K562 (cell line): ENCODE data around the gene SON. TPM values are rescaled to one million over a fixed set of nuclear protein-coding genes. Genes with fewer than 3 reads are reported as not detected.

Source experiments
- ATF1 ChIP-seq, 2 experiments: fragments of 450-650 bp in 1 of 2; IDR thresholded peaks; 2 replicates each; pipeline ENCODE4 v1.6.1; 2016; ENCODE audit warnings: missing compliant biosample characterization in 1 of 2, missing genetic modification characterization in 1 of 2
- EWSR1 ChIP-seq: fragments of 450-650 bp; IDR thresholded peaks from 2 replicates; pipeline ENCODE4 v1.6.1; 2018; ENCODE audit warnings: borderline replicate concordance, mild to moderate bottlenecking, low read depth, moderate library complexity; ENCODE audit not compliant: partially characterized antibody
- FOXJ2 ChIP-seq: fragments of 200-800 bp; sonication (Bioruptor generic); IDR thresholded peaks from 2 replicates; pipeline ENCODE4 v1.6.1; 2016; ENCODE audit warnings: missing genetic modification characterization, missing compliant biosample characterization
- HIVEP1 ChIP-seq: fragments of 250-450 bp; sonication (Bioruptor Pico); IDR thresholded peaks from 2 replicates; pipeline ENCODE4 v1.4.0; 2020; ENCODE audit warnings: mild to moderate bottlenecking
- MED1 ChIP-seq: sonication (generic); formaldehyde crosslinking; IDR thresholded peaks from 2 replicates; pipeline ENCODE4 v1.8.1; 2023; ENCODE audit warnings: missing genetic modification reagents, borderline replicate concordance
- NKRF ChIP-seq: fragments of 450-650 bp; IDR thresholded peaks from 2 replicates; pipeline ENCODE4 v1.6.1; 2016; ENCODE audit warnings: borderline replicate concordance
- ZBTB8A ChIP-seq: fragments of 450-650 bp; IDR thresholded peaks from 2 replicates; pipeline ENCODE4 v1.6.1; 2018; ENCODE audit warnings: mild to moderate bottlenecking, moderate library complexity; ENCODE audit not compliant: partially characterized antibody
- ZNF407 ChIP-seq: fragments of 450-650 bp; IDR thresholded peaks from 2 replicates; pipeline ENCODE4 v1.6.1; 2016; ENCODE audit warnings: low read depth
- ZNF449 ChIP-seq: fragments of 250-450 bp; sonication (Bioruptor Pico); IDR thresholded peaks from 2 replicates; pipeline ENCODE4 v1.8.0; 2022; ENCODE audit warnings: moderate library complexity, mild to moderate bottlenecking, inconsistent platforms
- ZNF512 ChIP-seq: IDR thresholded peaks from 2 replicates; pipeline ENCODE4 v1.6.1; 2016; ENCODE audit warnings: missing genetic modification characterization, missing compliant biosample characterization
- ZNF589 ChIP-seq: fragments of 200-800 bp; sonication (Bioruptor generic); IDR thresholded peaks from 2 replicates; pipeline ENCODE4 v1.6.1; 2016; ENCODE audit warnings: low read depth, missing genetic modification characterization, missing compliant biosample characterization
- ZNF764 ChIP-seq: fragments of 250-450 bp; sonication (Bioruptor Pico); IDR thresholded peaks from 2 replicates; pipeline ENCODE4 v1.4.0; 2020; ENCODE audit warnings: low read depth, mild to moderate bottlenecking, moderate library complexity
- ZNF77 ChIP-seq: fragments of 250-450 bp; sonication (Bioruptor Pico); IDR thresholded peaks from 2 replicates; pipeline ENCODE4 v1.5.0; 2020
- polyA plus RNA-seq, 8 experiments: library from polyadenylated mRNA; depleted of rRNA in 4 of 8; stranded (reverse) in 5 of 8; unstranded in 3 of 8; fragments of >200 nt; fragmentation: Nextera tagmentation in 2 of 8; fragmentation: Illumina TruSeq in 1 of 8; extraction: Ambion mirVana in 2 of 8; extraction: Trizol in 1 of 8; gene quantifications; 2 replicates each; pipeline versions ENCODE4 v1.2.1 to v1.2.3, GENCODE V29; 2011 to 2014; ENCODE audit warnings: inconsistent platforms in 1 of 8, missing spikeins in 1 of 8
- total RNA-seq, 7 experiments: library from RNA; depleted of rRNA in 6 of 7; stranded (reverse); fragments of >200 nt in 6 of 7; fragmentation: Illumina TruSeq in 2 of 7; extraction: Trizol in 2 of 7; gene quantifications; 2 replicates each; pipeline versions ENCODE4 v1.2.1 to v1.2.3, GENCODE V29; 2011 to 2021; ENCODE audit warnings: low replicate concordance in 1 of 7

Gene SON
- total and polyA plus RNA-seq, 9 of the 15 experiments (the other 6 are each of a cell fraction or from before 2014, with no cell fraction given) = 105 to 742 (median 187) TPM

DNA sequence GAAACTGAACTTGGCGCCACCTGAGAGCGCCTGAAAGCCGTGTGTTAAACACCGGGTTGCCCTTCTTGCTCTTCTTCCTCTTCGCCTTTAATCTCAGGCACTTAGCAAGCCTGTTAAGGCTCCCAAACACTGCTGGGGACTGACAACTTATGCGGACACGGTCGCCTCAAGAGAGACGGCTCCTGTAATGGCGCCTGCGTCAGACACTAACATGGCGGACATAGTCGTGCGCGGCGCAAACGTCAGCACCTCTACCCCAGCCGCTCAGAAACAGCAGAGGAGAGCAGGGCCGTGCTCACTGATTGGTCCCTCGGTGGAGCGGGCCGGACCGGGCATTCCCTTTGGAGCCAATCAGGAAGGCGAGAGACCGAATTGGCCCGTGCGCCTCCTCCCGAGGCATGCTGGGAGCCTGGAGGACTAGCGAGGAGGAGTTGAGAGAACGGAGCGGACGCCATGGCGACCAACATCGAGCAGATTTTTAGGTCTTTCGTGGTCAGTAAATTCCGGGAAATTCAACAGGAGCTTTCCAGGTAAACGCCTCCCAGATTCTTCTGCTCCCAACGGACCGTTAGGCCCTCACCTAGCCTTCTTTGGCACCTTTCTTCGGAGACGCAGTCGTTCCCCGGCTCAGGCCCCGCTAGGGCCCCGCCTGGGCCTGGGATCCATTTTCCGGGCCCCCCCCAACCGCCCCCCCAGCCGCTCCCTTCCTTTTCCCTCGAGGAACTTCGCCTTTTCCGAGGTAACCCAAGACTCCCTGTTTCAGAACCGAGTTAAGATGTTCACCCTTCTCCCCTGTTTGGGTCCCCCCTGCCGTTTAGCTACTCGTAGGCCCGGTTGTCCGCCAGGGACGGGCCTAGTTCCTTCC, at the start of gene SON (continued):
- TF ChIP-seq ZNF407 (no peak), ZNF589 (CRISPR knock-in tag) (peak; percentile 85), ZNF764 (CRISPR knock-in tag) (no peak), ZNF77 (CRISPR knock-in tag) (no peak), FOXJ2 (tag) (peak; percentile 32; the same call in 1 of the 2 replicates), ZNF512 (tag) (no peak), ZBTB8A (no peak), HIVEP1 (CRISPR knock-in tag) (peak; percentile 63; the same call in 1 of the 2 replicates), EWSR1 (no peak), MED1 (CRISPR knock-in tag) (no peak), ZNF449 (CRISPR knock-in tag) (no peak), ATF1 (CRISPR knock-in tag; IDR thresholded peaks at IDR 0.05) (no peak), ATF1 (tag; IDR thresholded peaks at IDR 0.05) (peak; percentile 97), NKRF (peak; percentile 89; the same call in 1 of the 2 replicates)
